PC-9 (cell line): ENCODE measurements around the gene PPP1R13L. TPM values are rescaled to one million over a fixed set of nuclear protein-coding genes. Genes with fewer than 3 reads are reported as not detected.

ENCODE experiments used
- BruUV-seq: library from RNA; stranded (reverse); fragments of 400-500 nt; replicated peaks from 2 replicates; lab custom pipeline; 2021; lab: Mats Ljungman, UMichigan
- CTCF ChIA-PET: fragments of 300-600 bp; sonication (Branson Sonifier 250); formaldehyde crosslinking; loops from one replicate; lab custom pipeline; 2022; ENCODE audit warnings: antibody characterized with exemption; lab: Charles Lee
- POLR2A ChIA-PET: fragments of 300-600 bp; sonication (Branson Sonifier 250); formaldehyde crosslinking; loops from one replicate; lab custom pipeline; 2022; ENCODE audit warnings: antibody characterized with exemption; ENCODE audit not compliant: unreplicated experiment; lab: Charles Lee
- DNase-seq, 2 experiments: peaks; one replicate each; pipeline versions ENCODE4 v3.0.0 to v3.0.0-alpha.2; 2015 to 2022; ENCODE audit warnings: mixed read lengths in 1 of 2
- H2AFZ ChIP-seq: fragments of 200-600 bp; sonication (generic); 2 replicates; pipeline ENCODE4 v1.8.1; 2017; ENCODE audit warnings: antibody characterized with exemption
- H3F3A ChIP-seq: fragments of 200-600 bp; sonication (generic); 2 replicates; pipeline ENCODE4 v1.8.1; 2017; ENCODE audit warnings: antibody characterized with exemption, mild to moderate bottlenecking, low read depth; ENCODE audit not compliant: insufficient read depth
- H3K27ac ChIP-seq: fragments of 200-600 bp; sonication (generic); 2 replicates; pipeline ENCODE4 v1.6.1; 2016; ENCODE audit warnings: mixed run types
- H3K27me3 ChIP-seq: fragments of 200-600 bp; sonication (generic); 2 replicates; pipeline ENCODE4 v1.6.1; 2016; ENCODE audit warnings: low read depth, mixed run types; ENCODE audit not compliant: insufficient read depth
- H3K36me3 ChIP-seq: fragments of 200-600 bp; sonication (generic); 2 replicates; pipeline ENCODE4 v1.6.1; 2016; ENCODE audit warnings: low read depth, mixed run types
- H3K4me1 ChIP-seq: fragments of 200-600 bp; sonication (generic); replicated peaks from 2 replicates; pipeline ENCODE4 v1.6.1; 2016; ENCODE audit warnings: mixed run types; ENCODE audit not compliant: insufficient read depth
- H3K4me2 ChIP-seq: fragments of 200-600 bp; sonication (generic); 2 replicates; pipeline ENCODE4 v1.6.1; 2017; ENCODE audit warnings: mixed run types
- H3K4me3 ChIP-seq: fragments of 200-600 bp; sonication (generic); 2 replicates; pipeline ENCODE4 v1.6.1; 2016; ENCODE audit warnings: mixed run types
- H3K79me2 ChIP-seq: fragments of 200-600 bp; sonication (generic); 2 replicates; pipeline ENCODE4 v1.6.1; 2017; ENCODE audit warnings: low read depth, mixed run types
- H3K9me2 ChIP-seq: fragments of 200-600 bp; sonication (generic); 2 replicates; pipeline ENCODE4 v1.8.1; 2017; ENCODE audit warnings: mild to moderate bottlenecking; ENCODE audit not compliant: insufficient read depth
- H3K9me3 ChIP-seq: fragments of 200-600 bp; sonication (generic); 2 replicates; pipeline ENCODE4 v1.8.1; 2016; ENCODE audit warnings: low read depth; ENCODE audit not compliant: insufficient read depth
- H4K20me1 ChIP-seq: fragments of 200-600 bp; sonication (generic); 2 replicates; pipeline ENCODE4 v1.8.1; 2017; ENCODE audit not compliant: insufficient read depth
- CTCF ChIP-seq: fragments of 200-600 bp; sonication (generic); conservative IDR thresholded peaks from 2 replicates; pipeline ENCODE4 v1.6.1; 2017; ENCODE audit warnings: mixed run types, antibody characterized with exemption, mild to moderate bottlenecking, moderate library complexity
- EZH2 ChIP-seq: fragments of 200-600 bp; sonication (generic); IDR thresholded peaks from 2 replicates; pipeline ENCODE4 v1.8.0; 2017; ENCODE audit warnings: antibody characterized with exemption, low read depth
- intact Hi-C: fragments of 100-400 bp; cut with micrococcal nuclease; formaldehyde crosslinking; loops from one replicate; pipeline ENCODE4 v1.10.0; 2022; ENCODE audit not compliant: unreplicated experiment
- total RNA-seq: library from RNA; stranded (reverse); gene quantifications from 2 replicates; pipeline ENCODE4 v1.2.3, GENCODE V29; 2021

Gene PPP1R13L
- total RNA-seq, 1 experiment from 2014 or later: 121 TPM

- no peak overlapping the region for H3K4me2 ChIP-seq
- ChIA-PET POLR2A (no interaction called here), CTCF (no interaction called here)
Measured at GRCh38 chr19:45382426-45382825, 22.4 kb downstream of the PPP1R13L start.

GRCh38 chr19:45380107-45380506, 24.8 kb downstream of the PPP1R13L start:
- H2AFZ ChIP-seq: no peak overlapping the region
- intact Hi-C loops: no loop called here
- ChIA-PET POLR2A (no interaction called here), CTCF (no interaction called here)
- H3K4me1 ChIP-seq: peaks cover 18% of the 10 kb centered on the region
- no peaks in the 10 kb centered on the region for H4K20me1 ChIP-seq
- no peaks in the 10 kb centered on the region for H3K79me2 ChIP-seq
- H3K9me3 ChIP-seq: no peaks in the 10 kb centered on the region
- no TSS peak for BruUV-seq
- H3K27me3 ChIP-seq: no peaks in the 10 kb centered on the region
- 0 out of 2 replicates have a peak overlapping the region, but pooled peaks have one; percentile 8 for H3K27ac ChIP-seq
- no peak overlapping the region for H3K4me3 ChIP-seq
- H3F3A ChIP-seq: peaks cover 45% of the 10 kb centered on the region
- H3K9me2 ChIP-seq: no peaks in the 10 kb centered on the region
- TF ChIP-seq EZH2 (no peak), CTCF (no peak)
- H3K4me2 ChIP-seq: no peak overlapping the region
- no peaks in the 10 kb centered on the region for H3K36me3 ChIP-seq
- no peak for DNase-seq

More at GRCh38 chr19:45382426-45382825, 22.4 kb downstream of the PPP1R13L start:
- no peak overlapping the region for H2AFZ ChIP-seq
- TF ChIP-seq CTCF (no peak), EZH2 (no peak)
- no peaks in the 10 kb centered on the region for H3K36me3 ChIP-seq
- peaks cover under 1% of the 10 kb centered on the region; the same call in 1 of the 2 replicates for H3K4me1 ChIP-seq
- no peak overlapping the region for H3K4me3 ChIP-seq
- H3K9me3 ChIP-seq: no peaks in the 10 kb centered on the region
- peaks cover 33% of the 10 kb centered on the region; the same call in 1 of the 2 replicates for H3F3A ChIP-seq
- no peaks in the 10 kb centered on the region for H3K79me2 ChIP-seq
- no peaks in the 10 kb centered on the region for H4K20me1 ChIP-seq
- H3K27me3 ChIP-seq: no peaks in the 10 kb centered on the region
- H3K9me2 ChIP-seq: no peaks in the 10 kb centered on the region
- no peak for DNase-seq
- BruUV-seq: no TSS peak
- intact Hi-C loops: no loop called here
- no peak overlapping the region for H3K27ac ChIP-seq

- CTCF ChIA-PET: interaction anchor here (0.7 kb wide), 1 partner anchor 103 kb away, joined by 4 read pairs; no protein-coding TSS in a partner anchor
- Histone ChIP-seq H3K27me3 (no peaks in the 10 kb centered on the region), H3K27ac (peak overlapping the region; percentile 76), H2AFZ (no peak overlapping the region), H4K20me1 (no peaks in the 10 kb centered on the region), H3K4me2 (peak overlapping the region; percentile 21), H3K4me3 (no peak overlapping the region), H3F3A (peaks cover 39% of the 10 kb centered on the region), H3K9me3 (no peaks in the 10 kb centered on the region), H3K79me2 (no peaks in the 10 kb centered on the region), H3K4me1 (peaks cover 22% of the 10 kb centered on the region), H3K9me2 (no peaks in the 10 kb centered on the region), H3K36me3 (no peaks in the 10 kb centered on the region)
- TF ChIP-seq CTCF (no peak), EZH2 (no peak)
- BruUV-seq: TSS peak; percentile 8
- peak; percentile 85 to 94 for DNase-seq
- POLR2A ChIA-PET: interaction anchor here (0.7 kb wide), 2 partner anchors 29 to 1898 kb away, joined by 8 to 14 read pairs; partner anchors contain the start of gene PPP1R13L
- intact Hi-C loops: no loop called here
Measured at GRCh38 chr19:45376045-45376724, 28.7 kb downstream of the PPP1R13L start.
